ENCODE data around the gene IL18. TPM values are rescaled to one million over a fixed set of nuclear protein-coding genes. Genes with fewer than 3 reads are reported as not detected.
"Not testable (repeated sequence)": the region's sequence is repeated elsewhere in the genome, so short reads cannot be mapped to it uniquely, and the experiment has no call there.

Gene IL18
- 0.71 and 1.3 TPM in 2 replicates for total RNA-seq (2014; rRNA removed; shearing (Covaris generic))
- polyA plus RNA-seq (2015; cell fraction: cytosol; rRNA removed) = 0.13 and 1.1 TPM in 2 replicates
- polyA plus RNA-seq (2015; cell fraction: nucleus; rRNA removed) = 2.1 and 2.2 TPM in 2 replicates

DNA sequence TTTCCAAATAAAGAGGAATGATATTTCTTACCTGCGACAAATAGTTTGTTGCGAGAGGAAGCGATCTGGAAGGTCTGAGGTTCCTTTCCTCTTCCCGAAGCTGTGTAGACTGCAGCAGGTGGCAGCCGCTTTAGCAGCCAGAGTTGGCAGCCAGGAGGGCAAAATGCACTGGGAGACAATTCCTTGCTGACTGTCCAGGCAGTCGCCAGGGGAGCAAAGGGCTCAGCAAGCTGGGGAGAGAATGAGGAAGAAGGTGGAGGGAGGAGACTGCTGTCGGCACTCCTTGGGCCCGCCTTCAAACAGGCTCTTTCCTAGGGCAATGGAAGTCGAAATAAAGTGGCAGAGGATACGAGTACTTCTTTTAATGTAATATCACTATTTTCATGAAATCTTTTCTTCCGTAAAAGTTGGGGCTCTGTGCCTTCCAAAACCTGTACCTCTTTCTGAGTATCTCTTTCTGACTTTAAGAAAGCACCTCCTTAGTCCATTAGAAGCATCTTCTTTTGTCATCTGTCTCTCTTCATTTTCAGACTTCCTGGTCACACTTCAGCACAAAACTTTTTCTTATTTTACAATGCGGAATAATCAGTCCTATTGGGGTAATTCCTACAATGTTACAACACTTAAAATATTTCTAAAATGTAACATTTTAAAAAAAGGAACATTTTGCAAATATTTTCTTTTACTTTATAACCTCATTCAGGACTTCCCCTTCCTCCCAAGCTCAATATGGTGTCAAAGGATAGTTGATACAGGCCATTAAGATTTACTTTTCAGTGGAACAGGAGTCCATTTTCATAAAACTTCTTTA lies at the start of gene IL18:
TSS of gene IL18 (minus strand) at position 220 of the 811 bp plus-strand sequence. CDS start 9,041 bp downstream, outside the sequence.
- in situ Hi-C loops (cut with HindIII; ENCODE audit: low pct_unique_long_range_greater_than_20kb, low sequenced_read_pairs) = no loop called here
- DNase-seq (ENCODE audit: low read depth, low spot score) = no peak

GRCh38 chr11:112212710-112213109 lies 48.8 kb upstream of the IL18 start:
- in situ Hi-C loops (cut with HindIII; ENCODE audit: low pct_unique_long_range_greater_than_20kb, low sequenced_read_pairs) = no loop called here

DNA sequence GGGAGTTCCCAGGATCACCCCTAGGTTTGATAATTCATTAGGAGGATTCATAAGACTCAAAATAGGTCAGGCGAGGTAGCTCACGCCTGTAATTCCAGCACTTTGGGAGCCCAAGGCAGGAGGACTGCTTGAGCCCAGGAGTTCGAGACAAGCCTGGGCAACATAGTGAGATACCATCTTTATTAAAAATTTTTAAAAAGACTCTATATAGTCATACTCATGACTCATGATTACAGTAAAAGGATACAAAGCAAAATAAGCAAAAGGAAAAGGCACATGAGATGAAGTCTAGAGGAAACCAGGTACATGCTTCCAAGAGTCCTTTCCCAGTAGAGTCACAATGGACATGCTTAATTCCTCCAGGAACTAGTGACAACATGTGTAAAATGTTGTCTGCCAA lies 48.4 kb upstream of the IL18 start:
- in situ Hi-C loops (cut with HindIII; ENCODE audit: low pct_unique_long_range_greater_than_20kb, low sequenced_read_pairs) = no loop called here
- DNase-seq (ENCODE audit: low read depth, low spot score) = no peak

More at GRCh38 chr11:112212710-112213109, 48.8 kb upstream of the IL18 start:
- DNase-seq (ENCODE audit: low read depth, low spot score) = no peak

DNA sequence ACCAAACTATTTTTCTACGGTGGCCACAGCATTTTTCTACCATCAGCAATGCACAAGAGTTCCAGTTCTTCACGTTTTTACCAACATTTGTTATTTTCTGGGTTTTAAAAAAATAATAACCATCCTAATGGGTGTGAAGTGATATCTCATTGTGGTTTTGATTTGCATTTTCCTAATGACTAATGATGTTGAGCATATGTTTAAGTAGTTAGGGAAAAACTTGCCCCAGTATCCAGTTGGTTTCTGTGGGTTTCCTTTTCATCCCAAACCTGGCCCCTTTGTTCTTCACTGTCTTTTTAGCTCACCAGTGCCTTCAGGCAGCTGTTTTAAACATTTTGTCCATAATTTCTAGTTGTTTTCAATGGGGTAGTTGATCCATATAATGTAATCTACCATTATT lies 47.6 kb upstream of the IL18 start:
- in situ Hi-C loops (cut with HindIII; ENCODE audit: low pct_unique_long_range_greater_than_20kb, low sequenced_read_pairs) = no loop called here
- DNase-seq (ENCODE audit: low read depth, low spot score) = no peak

DNA sequence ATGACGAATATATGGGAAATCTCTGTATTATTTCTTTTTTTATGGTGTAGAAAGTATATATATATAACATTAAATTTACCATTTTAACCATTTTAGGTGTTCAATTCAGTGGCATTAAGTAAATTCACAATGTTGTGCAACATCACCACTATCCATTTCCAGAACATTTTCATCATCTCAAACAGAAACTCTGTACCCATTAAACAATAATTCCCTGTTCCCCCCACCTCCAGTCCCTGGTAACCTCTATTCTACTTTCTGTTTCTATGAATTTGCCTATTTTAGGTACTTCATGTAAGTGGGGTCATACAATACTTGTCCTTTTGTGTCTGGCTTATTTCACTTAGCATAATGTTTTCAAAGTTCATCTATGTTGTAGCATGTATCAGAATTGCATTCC lies 47.0 kb upstream of the IL18 start:
- in situ Hi-C loops (cut with HindIII; ENCODE audit: low pct_unique_long_range_greater_than_20kb, low sequenced_read_pairs) = no loop called here

DNA sequence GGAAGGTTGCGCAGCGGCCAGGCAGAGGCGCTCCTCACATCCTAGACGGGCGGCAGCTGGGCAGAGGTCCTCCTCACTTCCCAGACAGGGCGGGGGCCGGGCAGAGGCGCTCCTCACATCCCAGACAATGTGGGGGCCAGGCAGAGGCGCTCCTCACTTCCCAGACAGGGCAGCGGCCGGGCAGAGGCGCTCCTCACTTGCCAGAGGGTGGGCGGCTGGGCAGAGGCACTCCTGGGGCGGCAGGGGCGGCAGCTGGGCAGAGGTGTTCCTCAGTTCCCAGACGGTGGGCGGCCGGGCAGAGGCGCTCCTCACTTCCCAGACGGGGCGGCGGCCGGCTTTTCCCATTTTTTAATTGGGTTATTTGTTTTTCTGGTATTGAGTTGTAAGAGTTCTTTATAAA lies 42.2 kb upstream of the IL18 start:
- DNase-seq (ENCODE audit: low read depth, low spot score) = no peak
- in situ Hi-C loops (cut with HindIII; ENCODE audit: low pct_unique_long_range_greater_than_20kb, low sequenced_read_pairs) = no loop called here

More for the DNA sequence above, 47.0 kb upstream of the IL18 start:
- DNase-seq (ENCODE audit: low read depth, low spot score) = no peak

- DNase-seq (ENCODE audit: low read depth, low spot score) = no peak
- in situ Hi-C loops (cut with HindIII; ENCODE audit: low pct_unique_long_range_greater_than_20kb, low sequenced_read_pairs) = no loop called here
These were observed 36.4 kb upstream of the IL18 start for GRCh38 chr11:112200252-112200651.

- in situ Hi-C loops (cut with HindIII; ENCODE audit: low pct_unique_long_range_greater_than_20kb, low sequenced_read_pairs); DNase-seq (ENCODE audit: low read depth, low spot score): not testable (repeated sequence)
These were observed 35.2 kb upstream of the IL18 start for GRCh38 chr11:112199101-112199500.

- in situ Hi-C loops (cut with HindIII; ENCODE audit: low pct_unique_long_range_greater_than_20kb, low sequenced_read_pairs) = no loop called here
- DNase-seq (ENCODE audit: low read depth, low spot score) = no peak
These were observed 32.7 kb upstream of the IL18 start for GRCh38 chr11:112196519-112197087.

DNA sequence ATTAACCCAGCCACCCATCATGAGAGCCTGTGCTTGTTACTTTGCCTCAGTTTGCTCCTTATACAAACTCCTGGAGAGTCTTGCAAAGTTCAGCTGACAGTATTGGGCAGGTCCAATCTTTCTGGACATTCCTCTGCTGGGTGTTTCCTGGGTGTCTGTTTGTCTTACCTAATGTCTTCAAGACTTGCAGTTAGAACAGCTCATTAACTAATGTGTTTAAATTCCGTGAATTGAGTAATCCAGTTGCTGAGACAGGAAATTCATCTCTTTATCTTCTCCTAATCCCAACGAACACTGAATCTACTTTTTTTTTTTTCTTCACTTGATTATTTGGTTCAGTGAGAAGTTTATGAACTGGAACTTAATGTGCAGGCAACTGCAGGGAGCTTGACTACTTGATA lies 32.1 kb upstream of the IL18 start:
- in situ Hi-C loops (cut with HindIII; ENCODE audit: low pct_unique_long_range_greater_than_20kb, low sequenced_read_pairs) = no loop called here
- no peak for DNase-seq (ENCODE audit: low read depth, low spot score)

DNA sequence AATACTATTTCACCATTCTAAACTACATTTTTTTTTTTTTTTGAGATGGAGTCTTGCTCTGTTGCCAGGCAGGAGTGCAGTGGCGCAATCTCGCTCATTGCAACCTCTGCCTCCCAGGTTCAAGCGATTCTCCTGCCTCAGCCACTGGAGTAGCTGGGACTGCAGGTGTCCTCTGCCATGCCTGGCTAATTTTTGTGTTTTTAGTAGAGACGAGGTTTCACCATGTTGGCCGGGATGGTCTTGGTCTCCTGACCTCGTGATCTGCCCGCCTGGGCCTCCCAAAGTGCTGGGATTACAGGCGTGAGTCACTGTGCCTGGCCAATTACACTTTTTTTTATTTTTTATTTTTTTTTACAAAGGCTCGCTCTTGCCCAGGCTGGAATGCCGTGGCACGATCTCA lies 31.2 kb upstream of the IL18 start:
- DNase-seq (ENCODE audit: low read depth, low spot score); in situ Hi-C loops (cut with HindIII; ENCODE audit: low pct_unique_long_range_greater_than_20kb, low sequenced_read_pairs): not testable (repeated sequence)

DNA sequence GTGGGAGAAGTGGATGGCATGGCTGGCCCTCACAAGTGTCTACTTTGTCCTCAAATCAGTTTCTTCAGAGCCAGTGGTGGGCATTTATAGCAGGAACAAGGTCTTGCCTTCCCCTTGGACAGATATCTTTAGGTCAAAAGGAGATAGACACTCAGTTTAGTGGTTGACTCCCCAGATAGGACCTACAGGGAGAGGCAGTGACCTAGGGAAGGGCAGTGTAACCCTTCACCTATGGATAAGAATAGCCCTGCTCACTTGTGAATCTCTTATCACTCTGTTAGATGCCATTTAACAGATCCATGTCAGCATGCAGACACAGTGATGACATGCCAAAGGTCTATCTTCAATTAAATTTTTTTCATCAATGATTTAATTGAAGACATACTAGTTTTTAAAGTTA lies 22.4 kb upstream of the IL18 start:
- in situ Hi-C loops (cut with HindIII; ENCODE audit: low pct_unique_long_range_greater_than_20kb, low sequenced_read_pairs) = no loop called here
- DNase-seq (ENCODE audit: low read depth, low spot score) = no peak

GRCh38 chr11:112185883-112186282 lies 22.0 kb upstream of the IL18 start:
- no peak for DNase-seq (ENCODE audit: low read depth, low spot score)
- in situ Hi-C loops (cut with HindIII; ENCODE audit: low pct_unique_long_range_greater_than_20kb, low sequenced_read_pairs) = no loop called here

DNA sequence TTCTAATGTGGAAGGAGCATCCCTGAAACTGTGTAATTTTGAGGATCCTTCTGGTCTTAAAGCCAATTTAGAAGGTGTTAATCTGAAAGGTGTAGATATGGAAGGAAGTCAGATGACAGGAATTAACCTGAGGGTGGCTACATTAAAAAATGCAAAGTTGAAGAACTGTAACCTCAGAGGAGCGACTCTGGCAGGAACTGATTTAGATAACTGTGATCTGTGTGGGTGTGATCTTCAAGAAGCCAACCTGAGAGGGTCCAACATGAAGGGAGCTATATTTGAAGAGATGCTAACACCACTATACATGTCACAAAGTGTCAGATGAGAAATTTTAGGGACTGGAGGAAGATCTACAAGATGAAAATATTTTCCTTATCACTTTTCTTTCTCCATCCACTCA lies 19.0 kb upstream of the IL18 start:
- in situ Hi-C loops (cut with HindIII; ENCODE audit: low pct_unique_long_range_greater_than_20kb, low sequenced_read_pairs) = no loop called here
- no peak for DNase-seq (ENCODE audit: low read depth, low spot score)

GRCh38 chr11:112179601-112180000 lies 15.7 kb upstream of the IL18 start:
- in situ Hi-C loops (cut with HindIII; ENCODE audit: low pct_unique_long_range_greater_than_20kb, low sequenced_read_pairs) = no loop called here

DNA sequence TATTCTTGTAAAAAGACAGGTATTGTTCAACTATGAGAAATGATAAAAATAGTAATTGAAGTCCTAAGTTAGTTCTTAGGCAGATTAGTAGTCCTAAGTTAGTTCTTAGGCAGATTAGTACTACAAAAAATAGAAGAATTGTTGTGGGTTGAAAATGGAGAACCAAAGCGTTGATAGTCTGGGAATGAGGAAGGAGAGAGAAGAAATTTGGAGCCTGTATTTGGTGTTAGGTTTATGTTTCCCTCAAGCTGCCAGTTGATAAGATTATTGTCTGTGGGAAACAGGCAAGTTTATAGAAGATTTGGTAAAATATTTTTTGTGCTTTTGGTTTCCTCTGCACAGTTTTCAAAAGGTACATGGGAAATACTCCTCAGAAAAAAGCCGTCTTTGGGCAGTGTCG lies 15.0 kb upstream of the IL18 start:
- in situ Hi-C loops (cut with HindIII; ENCODE audit: low pct_unique_long_range_greater_than_20kb, low sequenced_read_pairs) = no loop called here
- no peak for DNase-seq (ENCODE audit: low read depth, low spot score)

More at GRCh38 chr11:112179601-112180000, 15.7 kb upstream of the IL18 start:
- DNase-seq (ENCODE audit: low read depth, low spot score) = no peak

DNA sequence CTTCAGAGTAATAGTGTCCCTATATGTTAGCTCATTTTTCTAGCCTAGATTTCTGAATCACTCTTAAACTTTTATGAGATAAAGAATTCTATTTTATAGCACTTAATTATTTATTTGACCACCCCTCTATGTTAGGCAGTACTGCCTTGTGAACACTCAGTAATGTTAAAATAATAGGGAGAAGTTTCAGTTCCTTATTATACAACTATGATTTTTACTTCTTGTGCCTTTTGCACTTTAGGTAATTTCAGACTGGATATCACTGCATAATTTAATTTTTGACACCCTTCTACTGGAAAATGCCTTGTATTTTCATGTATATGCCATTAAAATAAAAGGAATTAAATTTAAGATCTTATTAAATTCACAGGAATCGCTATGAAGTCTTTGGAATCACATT lies 14.5 kb upstream of the IL18 start:
- no peak for DNase-seq (ENCODE audit: low read depth, low spot score)
- in situ Hi-C loops (cut with HindIII; ENCODE audit: low pct_unique_long_range_greater_than_20kb, low sequenced_read_pairs) = no loop called here

DNA sequence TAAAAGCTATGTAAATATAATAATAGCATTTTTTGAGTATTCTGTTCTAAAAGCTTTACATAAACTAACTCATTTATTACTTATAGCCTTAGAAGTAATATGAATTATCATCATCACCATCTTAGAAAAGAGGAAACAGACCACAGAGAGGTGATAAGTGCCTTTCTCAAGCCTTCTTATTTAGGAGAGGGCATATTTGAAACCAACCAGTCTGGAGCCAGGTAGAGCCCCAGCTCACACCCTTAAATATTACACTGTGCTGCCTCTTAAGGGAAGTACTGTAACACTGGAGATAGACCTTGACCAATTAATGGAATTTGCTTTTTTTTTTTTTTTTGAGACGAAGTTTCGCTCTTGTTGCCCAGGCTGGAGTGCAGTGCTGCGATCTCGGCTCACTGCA lies 13.7 kb upstream of the IL18 start:
- DNase-seq (ENCODE audit: low read depth, low spot score) = no peak
- in situ Hi-C loops (cut with HindIII; ENCODE audit: low pct_unique_long_range_greater_than_20kb, low sequenced_read_pairs) = no loop called here

DNA sequence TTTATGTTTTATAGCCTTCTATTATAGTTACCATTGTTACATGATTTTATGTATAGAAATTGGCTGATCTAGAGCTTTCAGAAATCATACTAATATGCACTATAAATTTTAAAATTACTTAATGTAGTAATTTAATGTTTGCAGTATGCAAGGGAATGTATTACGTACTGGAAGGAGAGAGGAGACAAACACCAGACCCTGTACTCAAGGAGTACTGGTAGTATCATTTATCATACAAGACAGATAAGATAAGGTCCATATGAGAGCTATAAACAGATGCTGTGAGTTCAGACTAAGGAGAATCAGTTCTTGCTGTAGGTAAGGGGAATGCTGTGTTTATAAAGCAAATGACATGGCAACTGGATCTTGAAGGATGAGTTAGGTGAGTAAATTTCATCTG lies 12.2 kb upstream of the IL18 start:
- in situ Hi-C loops (cut with HindIII; ENCODE audit: low pct_unique_long_range_greater_than_20kb, low sequenced_read_pairs) = no loop called here
- no peak for DNase-seq (ENCODE audit: low read depth, low spot score)

Data from SK-MEL-5 (cell line).